ENCODE measurements around the gene MAN2A2.

GRCh38 chr15:90959028-90959595 is 56.0 kb downstream of the MAN2A2 start:
- TF ChIP-seq, protein P1, sequence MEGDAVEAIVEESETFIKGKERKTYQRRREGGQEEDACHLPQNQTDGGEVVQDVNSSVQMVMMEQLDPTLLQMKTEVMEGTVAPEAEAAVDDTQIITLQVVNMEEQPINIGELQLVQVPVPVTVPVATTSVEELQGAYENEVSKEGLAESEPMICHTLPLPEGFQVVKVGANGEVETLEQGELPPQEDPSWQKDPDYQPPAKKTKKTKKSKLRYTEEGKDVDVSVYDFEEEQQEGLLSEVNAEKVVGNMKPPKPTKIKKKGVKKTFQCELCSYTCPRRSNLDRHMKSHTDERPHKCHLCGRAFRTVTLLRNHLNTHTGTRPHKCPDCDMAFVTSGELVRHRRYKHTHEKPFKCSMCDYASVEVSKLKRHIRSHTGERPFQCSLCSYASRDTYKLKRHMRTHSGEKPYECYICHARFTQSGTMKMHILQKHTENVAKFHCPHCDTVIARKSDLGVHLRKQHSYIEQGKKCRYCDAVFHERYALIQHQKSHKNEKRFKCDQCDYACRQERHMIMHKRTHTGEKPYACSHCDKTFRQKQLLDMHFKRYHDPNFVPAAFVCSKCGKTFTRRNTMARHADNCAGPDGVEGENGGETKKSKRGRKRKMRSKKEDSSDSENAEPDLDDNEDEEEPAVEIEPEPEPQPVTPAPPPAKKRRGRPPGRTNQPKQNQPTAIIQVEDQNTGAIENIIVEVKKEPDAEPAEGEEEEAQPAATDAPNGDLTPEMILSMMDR (IDR thresholded peaks at IDR 0.05; ENCODE audit: low read length): no peak
- TF ChIP-seq EZH2 (IDR thresholded peaks at IDR 0.05; ENCODE audit: borderline replicate concordance, low read length): no peak

Measured in OCI-LY1 (cell line).